ENCODE data around the gene NXNL1. TPM values are rescaled to one million over a fixed set of nuclear protein-coding genes. Genes with fewer than 3 reads are reported as not detected.

Gene NXNL1
- total RNA-seq, 2 experiments from 2014 or later = not detected

- H3K4me2 ChIP-seq (ENCODE audit: low read length) = no peak overlapping the region
- DNase-seq (ENCODE audit: low spot score) = no peak
Observed at GRCh38 chr19:17429641-17430113, 31.0 kb downstream of the NXNL1 start.

GRCh38 chr19:17424743-17425365, 35.9 kb downstream of the NXNL1 start:
- Histone ChIP-seq H3K4me3 (ENCODE audit: low read depth, low read length, poor library complexity, severe bottlenecking) (peak overlapping the region; percentile 42), H2AFZ (ENCODE audit: low read length) (no peak overlapping the region), H3K9me3 (ENCODE audit: low read length) (no peaks in the 10 kb centered on the region), H3K4me2 (ENCODE audit: low read length) (peak overlapping the region; percentile 64), H4K20me1 (ENCODE audit: insufficient read depth, low read length) (no peaks in the 10 kb centered on the region), H3K79me2 (ENCODE audit: insufficient read depth, low read depth, low read length) (no peaks in the 10 kb centered on the region), H3K4me1 (ENCODE audit: insufficient read depth, low read length, poor library complexity, severe bottlenecking) (peaks cover 34% of the 10 kb centered on the region), H3K36me3 (ENCODE audit: insufficient read depth, low read length) (no peaks in the 10 kb centered on the region), H3K9me2 (ENCODE audit: insufficient read depth, low read length) (no peaks in the 10 kb centered on the region), H3K27ac (ENCODE audit: low read depth, low read length, poor library complexity, severe bottlenecking) (no peak overlapping the region)
- ChIA-PET CTCF (ENCODE audit: unreplicated experiment) (no interaction called here), POLR2A (interaction anchor here (0.6 kb wide), 1 partner anchor 55 kb away, joined by 3 read pairs; no protein-coding TSS in a partner anchor)
- BruUV-seq (replicated peaks) = no TSS peak
- intact Hi-C loops (cut with micrococcal nuclease; ENCODE audit: unreplicated experiment) = loop anchor here (2.0 kb wide), 1 partner anchor 42 kb away; no protein-coding TSS in a partner anchor
- DNase-seq (ENCODE audit: low spot score) = peak; percentile 71
- TF ChIP-seq CTCF (conservative IDR thresholded peaks at IDR 0.05; ENCODE audit: low read length) (peak; percentile 78), EZH2phosphoT487 (IDR thresholded peaks at IDR 0.05; ENCODE audit: borderline replicate concordance, low read depth, low read length) (no peak)

More at GRCh38 chr19:17429641-17430113, 31.0 kb downstream of the NXNL1 start:
- no peaks in the 10 kb centered on the region for H4K20me1 ChIP-seq (ENCODE audit: insufficient read depth, low read length)
- H3K27ac ChIP-seq (ENCODE audit: low read depth, low read length, poor library complexity, severe bottlenecking) = no peak overlapping the region
- H3K4me1 ChIP-seq (ENCODE audit: insufficient read depth, low read length, poor library complexity, severe bottlenecking) = peaks cover 18% of the 10 kb centered on the region
- no peaks in the 10 kb centered on the region for H3K9me3 ChIP-seq (ENCODE audit: low read length)
- no peaks in the 10 kb centered on the region for H3K79me2 ChIP-seq (ENCODE audit: insufficient read depth, low read depth, low read length)
- no TSS peak for BruUV-seq (replicated peaks)
- intact Hi-C loops (cut with micrococcal nuclease; ENCODE audit: unreplicated experiment) = no loop called here
- no peak for TF ChIP-seq EZH2phosphoT487 (IDR thresholded peaks at IDR 0.05; ENCODE audit: borderline replicate concordance, low read depth, low read length)
- TF ChIP-seq CTCF (conservative IDR thresholded peaks at IDR 0.05; ENCODE audit: low read length) = no peak
- ChIA-PET CTCF (ENCODE audit: unreplicated experiment) (no interaction called here), POLR2A (interaction anchor here (0.6 kb wide), 1 partner anchor 23 kb away, joined by 5 read pairs; no protein-coding TSS in a partner anchor)
- H3K4me3 ChIP-seq (ENCODE audit: low read depth, low read length, poor library complexity, severe bottlenecking) = no peak overlapping the region
- H3K36me3 ChIP-seq (ENCODE audit: insufficient read depth, low read length) = no peaks in the 10 kb centered on the region
- H2AFZ ChIP-seq (ENCODE audit: low read length) = no peak overlapping the region
- H3K9me2 ChIP-seq (ENCODE audit: insufficient read depth, low read length) = no peaks in the 10 kb centered on the region

All from OCI-LY7 (cell line).